Stimulated activated CD4-positive, alpha-beta T cell treated with anti-CD3 and anti-CD28 coated beads, TNF-alpha, amount 100 ng/mL, for 24 hours (primary cell): ENCODE measurements around the gene LAMTOR1.
"Not testable (repeated sequence)": the region's sequence is repeated elsewhere in the genome, so short reads cannot be mapped to it uniquely, and the experiment has no call there.

Source experiments
- DNase-seq, 3 experiments: peaks; one replicate each; pipeline ENCODE4 v3.0.0-alpha.2; 2020; ENCODE audit warnings: low read depth in 3 of 3

The LAMTOR1 gene

DNA sequence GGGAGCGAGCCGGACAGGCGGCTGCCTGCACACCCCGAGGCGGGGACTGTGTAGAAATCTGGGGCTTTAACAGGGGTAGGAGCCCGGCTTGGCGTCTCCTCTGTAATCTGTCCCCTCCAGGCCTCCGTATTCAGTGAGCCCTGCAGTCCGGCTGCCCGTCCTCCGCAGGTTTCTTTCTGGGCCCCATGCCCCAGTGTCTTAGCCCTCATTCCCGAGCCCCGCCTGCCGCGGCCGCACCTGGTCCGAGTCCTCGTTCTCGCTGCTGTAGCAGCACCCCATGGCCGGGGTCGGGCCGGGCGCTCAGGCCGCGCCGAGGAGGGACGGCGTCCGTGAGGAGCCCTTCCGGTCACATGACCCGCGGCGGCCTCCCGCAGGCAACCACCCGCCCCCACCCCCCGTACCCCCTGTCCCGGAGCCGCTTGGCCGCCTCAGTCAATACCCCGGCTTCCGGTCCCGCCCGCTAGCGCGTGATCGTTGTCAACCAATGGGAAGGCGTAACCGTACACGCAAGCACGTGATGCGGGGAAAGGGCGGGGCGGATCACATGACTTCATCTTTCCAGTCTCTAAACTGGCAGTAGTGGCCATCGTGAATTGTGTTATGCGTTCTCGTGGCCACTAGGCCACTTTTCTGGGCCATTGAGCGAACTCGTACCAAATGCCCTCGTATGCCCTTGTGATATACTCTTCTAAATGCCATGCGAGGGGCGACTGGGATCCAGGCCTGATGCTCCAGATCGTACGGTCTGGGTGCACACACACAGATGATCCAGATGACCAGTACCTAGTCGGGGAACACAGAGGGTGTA, at the start of gene LAMTOR1:
Gene LAMTOR1, minus strand, starts transcription at position 352 of the 808 bp plus-strand sequence. Its CDS starts 73 bp downstream, at position 279.
- peak; percentile 97 to 99 (median 98) for DNase-seq

DNA sequence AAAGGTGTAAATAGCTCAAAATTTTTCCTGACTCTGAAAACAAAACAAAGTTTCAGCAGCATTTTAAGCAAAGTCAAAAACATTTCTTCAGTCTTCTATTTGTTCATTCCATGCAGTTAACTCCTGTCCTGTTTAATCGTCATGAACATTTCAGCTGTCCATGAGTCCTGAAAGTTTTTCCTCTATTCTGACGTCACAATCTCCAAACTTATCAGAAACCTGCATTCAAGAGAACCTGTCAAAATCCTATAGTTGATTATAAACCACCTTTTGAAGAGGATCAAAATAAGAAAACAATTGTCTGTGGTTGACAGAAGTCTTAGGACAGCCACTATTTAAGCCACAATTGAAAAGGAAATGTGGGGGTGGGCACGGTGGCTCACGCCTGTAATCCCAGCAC, 47.8 kb upstream of the LAMTOR1 start:
- DNase-seq, result no peak

DNA sequence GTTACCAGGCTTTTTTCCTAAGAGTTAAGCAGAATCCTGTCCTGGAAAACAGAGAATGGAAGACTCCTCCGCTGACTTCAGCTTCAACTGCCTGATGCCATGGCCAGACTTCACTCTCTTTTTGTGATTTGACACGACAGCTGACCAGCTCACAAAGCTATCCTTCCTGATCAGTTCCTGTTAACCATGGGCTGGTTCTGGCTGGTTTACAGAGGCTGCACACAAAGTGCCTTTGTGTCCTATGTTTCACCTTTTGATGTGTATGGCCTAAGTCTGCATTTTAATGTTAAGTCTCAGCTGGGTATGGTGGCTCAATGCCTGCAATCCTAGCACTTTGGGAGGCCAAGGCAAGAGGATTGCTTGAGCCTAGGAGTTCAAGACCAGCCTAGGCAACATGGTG, 43.5 kb upstream of the LAMTOR1 start:
- DNase-seq, result no peak

DNA sequence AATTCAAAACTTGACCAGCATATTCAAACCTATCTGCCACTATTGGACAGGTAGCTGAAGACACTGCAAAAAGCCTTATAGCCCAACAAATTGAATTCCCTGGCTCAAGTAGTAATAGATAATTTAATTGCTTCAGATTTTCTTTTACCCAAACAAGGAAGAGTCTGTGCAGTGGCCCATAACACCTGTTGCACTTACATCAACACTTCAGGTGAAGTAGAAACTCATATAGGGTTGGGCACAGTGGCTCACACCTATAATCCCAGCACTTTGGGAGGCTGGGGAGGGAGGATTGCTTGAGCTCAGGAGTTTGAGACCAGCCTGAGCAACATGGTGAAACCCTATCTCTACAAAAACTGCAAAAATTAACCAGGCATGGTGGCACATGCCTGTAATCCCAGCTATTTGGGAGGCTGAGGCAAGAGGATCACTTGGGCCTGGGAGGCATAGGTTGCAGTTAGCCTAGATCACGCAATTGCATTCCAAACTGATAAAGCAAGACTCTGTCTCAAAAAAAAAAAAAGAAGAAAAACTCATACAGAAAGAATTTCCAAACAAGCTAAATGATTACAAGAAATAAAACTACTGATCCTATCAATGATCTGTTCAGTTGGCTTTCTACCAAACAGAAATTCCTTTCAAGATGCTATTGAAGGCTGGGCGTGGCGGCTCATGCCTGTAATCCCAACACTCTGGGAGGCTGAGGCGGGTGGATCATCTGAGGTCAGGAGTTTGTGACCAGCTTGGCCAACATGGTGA, 41.9 kb upstream of the LAMTOR1 start:
- DNase-seq, result no peak

DNA sequence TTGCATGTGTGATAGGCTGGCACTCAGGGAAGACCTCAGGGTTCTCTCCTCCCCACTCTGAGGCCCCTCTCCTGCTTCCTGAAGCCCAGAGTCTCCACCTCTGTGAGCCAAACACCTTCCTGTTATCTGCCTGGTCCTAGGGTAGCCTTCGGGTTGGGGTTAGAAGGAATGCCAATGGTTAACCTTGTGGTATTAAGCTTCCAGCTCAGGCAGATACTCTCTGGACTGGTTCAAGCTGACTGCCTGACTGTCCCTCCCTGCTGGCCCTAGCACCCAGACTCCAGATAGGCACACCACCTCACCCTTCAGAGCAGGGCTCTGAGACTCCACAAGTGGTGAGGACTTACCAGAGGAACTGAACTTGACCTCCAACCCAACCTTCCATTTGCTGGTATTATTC, 39.4 kb upstream of the LAMTOR1 start:
- not testable (repeated sequence) for DNase-seq

DNA sequence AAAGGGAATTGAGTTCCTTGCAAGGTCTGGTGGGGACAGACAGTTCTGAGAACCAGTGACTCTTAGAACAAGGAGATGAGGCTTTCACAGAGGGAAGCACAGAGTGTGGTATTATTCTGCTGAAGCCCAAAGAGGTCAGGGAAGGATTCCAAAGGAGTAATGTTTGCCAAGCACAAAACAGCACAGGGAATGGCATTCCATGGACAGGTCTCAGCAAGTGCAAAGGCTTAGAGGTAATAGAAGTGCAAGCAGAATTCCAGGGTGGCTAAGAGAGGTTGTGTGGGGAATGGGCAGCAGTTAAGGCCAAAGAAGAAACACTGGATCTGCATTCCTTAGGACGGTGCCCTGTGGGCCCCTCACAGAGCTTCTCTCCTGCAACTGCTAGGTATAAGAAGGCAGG, 39.0 kb upstream of the LAMTOR1 start:
- DNase-seq, result not testable (repeated sequence)

DNA sequence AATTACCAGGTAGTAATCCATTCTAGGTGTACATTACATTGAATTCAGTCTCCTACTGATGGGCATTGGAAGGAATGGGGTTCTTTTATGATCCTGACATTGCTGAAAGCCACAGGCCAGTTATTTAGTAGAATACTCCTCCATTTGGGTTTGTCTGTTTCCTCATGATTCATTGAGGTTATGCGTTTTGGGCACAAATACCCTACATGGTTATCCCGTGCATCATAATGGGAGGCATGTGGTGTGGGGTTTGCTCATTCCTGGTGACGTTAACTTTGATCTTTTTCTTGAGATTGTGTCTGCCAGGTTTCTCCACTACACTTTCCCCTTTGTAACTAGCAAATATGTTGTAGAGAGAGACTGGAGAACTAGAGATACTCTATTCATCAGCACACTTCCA, 38.0 kb upstream of the LAMTOR1 start:
- DNase-seq, result peak in 1 of 3 experiments; percentile 5

DNA sequence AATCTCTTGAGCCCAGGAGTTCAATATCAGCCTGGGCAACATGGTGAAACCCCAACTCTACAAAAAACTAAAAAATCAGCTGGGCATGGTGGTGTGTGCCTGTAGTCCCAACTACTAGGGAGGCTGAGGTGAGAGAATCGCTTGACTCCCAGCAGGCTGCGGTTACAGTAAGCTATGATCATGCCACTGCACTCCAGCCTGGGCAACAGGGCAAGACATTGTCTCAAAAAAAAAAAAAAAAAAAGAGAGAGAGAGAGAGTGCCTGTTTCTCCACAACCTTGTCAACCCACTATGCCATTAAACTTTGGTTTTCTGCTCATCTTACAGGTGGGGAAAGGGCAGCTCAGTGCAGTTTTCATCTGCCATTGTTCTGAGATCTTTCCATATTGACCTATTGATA, 37.6 kb upstream of the LAMTOR1 start:
- DNase-seq, result no peak

DNA sequence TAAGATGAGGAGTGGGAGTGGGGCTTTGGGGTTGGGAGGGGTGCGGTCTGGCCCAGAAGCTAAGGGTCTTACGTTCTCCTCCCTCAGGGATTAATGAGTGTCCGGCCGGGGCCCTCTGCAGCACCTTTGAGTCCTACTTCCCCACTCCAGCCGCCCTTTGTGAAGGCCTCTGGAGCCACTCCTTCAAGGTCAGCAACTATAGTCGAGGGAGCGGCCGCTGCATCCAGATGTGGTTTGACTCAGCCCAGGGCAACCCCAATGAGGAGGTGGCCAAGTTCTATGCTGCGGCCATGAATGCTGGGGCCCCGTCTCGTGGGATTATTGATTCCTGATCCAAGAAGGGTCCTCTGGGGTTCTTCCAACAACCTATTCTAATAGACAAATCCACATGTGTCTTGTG, 36.4 kb upstream of the LAMTOR1 start:
- no peak for DNase-seq

DNA sequence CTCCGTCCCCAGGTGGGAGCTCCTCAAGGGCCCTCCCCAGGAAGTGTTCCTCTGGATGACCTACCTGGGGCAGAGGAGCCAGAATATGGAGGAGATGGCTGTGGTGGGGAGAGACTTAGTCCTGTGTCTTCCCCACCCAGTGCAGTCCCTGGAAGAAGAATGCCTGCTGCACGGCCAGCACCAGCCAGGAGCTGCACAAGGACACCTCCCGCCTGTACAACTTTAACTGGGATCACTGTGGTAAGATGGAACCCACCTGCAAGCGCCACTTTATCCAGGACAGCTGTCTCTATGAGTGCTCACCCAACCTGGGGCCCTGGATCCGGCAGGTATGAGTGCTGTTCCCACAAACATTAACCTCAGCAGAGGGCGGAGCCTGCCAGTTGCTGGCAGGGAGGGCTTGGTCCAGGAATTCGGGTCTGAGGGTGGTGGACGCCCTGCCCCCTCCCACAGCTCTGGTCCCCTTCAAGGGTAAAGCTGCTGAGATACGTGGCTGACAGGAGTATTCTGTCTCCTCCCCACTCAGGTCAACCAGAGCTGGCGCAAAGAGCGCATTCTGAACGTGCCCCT, 35.8 kb upstream of the LAMTOR1 start:
- DNase-seq, result no peak

DNA sequence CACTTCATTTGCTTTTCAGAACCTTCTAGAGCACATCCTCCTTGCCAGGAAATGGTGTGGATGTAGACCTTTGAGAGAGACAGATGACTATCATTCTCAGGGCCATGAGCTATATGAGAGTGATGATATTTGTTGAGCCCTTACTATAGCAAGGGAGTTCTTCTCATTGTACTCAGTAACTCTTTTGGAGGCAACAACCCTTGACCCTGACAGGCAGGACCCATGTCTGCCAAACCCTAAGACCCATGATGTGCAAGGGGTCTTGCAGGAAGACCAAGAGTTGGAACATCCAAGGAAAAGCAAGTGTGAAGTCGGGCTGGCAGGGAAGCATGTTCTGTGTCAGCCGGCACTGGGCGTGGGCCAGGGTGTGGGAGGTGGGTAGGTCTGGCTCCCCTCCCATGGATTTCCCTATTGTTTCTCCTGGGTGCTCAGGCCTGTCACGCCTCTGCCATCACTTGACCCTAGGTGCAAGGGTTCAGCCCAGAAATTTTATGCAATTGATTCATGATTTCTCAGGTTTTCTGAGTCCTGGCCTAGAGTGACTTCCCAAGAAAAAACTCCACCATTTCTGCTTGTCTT, 33.7 kb upstream of the LAMTOR1 start:
- no peak for DNase-seq

DNA sequence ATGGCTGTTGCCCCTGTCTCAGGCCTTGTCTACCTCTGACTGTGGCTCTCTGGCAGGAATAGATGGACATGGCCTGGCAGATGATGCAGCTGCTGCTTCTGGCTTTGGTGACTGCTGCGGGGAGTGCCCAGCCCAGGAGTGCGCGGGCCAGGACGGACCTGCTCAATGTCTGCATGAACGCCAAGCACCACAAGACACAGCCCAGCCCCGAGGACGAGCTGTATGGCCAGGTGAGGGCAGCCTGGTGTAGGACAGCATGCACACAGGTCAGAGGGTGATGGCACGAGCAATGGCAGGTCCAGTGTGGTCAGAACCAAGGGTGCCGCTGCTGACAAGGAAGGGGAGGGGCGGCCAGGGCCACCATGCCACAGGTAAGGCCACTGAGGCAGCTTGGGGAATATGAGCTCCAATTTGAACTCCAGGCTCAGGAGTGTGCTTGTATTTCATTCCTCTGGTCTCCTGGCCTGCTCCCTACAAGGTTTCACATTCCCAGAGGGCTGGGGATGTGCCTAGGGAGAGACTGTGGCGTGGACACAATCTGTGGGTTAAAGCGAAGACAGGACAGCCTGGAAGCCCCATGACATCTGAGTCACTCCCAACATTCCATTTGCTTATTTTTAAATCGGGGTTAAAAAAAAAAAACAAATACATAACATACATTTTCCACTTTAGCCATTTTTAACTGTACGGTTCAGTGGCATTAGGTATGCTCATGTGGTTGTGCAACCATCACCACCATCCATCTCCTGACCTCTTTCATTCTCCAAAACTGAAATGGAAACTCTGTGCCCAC, 33.0 kb upstream of the LAMTOR1 start:
- DNase-seq, result no peak

DNA sequence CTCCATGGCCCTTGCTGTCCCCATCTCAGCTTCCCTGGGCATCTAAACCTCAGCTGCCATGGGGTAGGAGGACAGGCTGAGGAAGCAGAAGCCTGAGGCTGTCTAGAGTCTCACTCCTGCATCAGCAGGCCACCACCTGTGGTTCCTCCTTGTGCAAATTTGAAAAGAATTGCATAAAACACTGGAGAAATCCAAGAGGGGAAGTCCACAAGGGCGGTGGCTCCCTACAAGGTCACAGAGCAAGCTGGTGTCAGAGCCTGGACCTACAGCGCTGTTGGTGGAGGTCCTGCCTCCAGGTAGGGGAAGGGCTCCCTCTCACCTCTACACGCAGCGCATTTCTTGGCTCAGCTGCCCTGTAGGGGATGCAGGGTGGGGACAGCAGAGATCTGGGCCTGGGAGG, 32.4 kb upstream of the LAMTOR1 start, which contains the start of gene FOLR3:
Gene FOLR3, plus strand, starts transcription at position 253 of the 400 bp plus-strand sequence. CDS start 228 bp downstream, outside the sequence.
- not testable (repeated sequence) for DNase-seq

DNA sequence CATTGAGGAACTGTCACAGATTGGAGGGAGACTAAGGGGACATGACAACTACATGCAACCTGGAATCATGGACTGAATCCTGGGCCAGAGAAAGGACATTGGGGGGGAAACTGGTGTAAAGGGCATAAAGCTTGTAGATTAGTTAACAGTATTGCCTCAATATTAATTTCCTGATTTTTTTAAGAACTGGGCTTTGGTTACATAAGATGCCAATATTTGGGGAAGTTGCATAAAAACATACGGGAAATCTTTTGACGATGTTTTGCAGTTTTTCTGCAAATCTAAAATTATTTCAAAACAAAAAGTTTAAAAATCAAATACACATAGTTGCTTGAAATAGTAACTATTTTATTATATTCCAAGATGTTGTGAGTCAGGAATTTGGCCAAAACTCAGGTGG, 29.5 kb upstream of the LAMTOR1 start:
- no peak for DNase-seq

DNA sequence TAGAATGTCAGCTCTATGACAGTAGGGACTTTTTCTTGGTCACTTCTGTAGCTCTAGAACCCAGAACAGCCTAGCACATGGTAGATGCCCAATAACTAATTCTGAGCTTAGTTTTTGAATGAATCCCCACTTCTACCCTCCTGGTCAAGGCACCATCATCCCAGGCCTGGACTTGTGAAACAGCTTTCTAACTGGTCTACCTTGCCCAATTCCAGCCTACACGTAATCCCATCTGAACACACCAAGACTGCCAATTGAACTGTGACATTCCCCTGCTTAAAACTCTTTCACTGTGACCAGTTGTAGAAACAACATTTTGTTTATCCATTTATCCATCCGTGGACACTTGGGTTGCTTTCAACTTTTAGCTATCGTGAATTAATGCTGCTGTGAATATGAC, 26.3 kb upstream of the LAMTOR1 start:
- DNase-seq, result no peak

DNA sequence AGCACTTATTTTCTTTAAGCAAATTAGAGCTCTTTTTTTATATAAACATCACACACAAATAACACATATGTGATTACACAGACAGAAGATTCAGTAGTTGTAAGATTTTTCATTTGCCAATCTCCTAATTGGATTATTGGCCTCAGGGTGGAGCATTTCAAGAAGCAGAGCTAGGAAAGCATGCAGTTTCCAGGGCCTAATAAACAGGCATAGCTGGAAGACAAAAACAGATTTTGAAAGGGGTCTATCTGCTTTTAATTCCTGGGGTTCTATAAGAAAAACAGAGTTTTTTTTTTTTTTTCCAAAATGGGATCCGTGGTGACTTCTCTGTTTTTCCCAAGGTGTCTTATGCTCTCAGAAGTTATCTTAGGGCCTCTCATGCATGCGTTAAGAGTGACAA, 24.8 kb upstream of the LAMTOR1 start:
- no peak for DNase-seq

DNA sequence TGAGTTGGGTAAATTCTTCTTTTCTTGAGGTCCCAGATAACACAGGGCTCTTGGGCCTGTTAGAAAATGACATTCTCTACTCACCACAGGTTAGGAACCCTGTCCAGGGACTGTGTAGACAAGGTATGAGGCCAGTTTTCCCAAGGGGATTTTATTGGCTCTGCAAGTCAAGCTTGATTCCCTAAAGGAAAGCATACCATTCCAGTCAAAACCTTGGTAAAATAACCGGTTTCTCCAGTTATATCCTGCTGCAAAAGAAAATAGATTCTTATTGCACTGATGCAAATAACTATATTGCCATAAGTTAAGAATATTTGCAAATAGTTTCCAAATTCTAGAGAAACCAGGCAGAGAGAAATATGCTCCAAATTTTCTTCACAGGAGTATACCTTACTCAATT, 22.9 kb upstream of the LAMTOR1 start:
- DNase-seq, result no peak

DNA sequence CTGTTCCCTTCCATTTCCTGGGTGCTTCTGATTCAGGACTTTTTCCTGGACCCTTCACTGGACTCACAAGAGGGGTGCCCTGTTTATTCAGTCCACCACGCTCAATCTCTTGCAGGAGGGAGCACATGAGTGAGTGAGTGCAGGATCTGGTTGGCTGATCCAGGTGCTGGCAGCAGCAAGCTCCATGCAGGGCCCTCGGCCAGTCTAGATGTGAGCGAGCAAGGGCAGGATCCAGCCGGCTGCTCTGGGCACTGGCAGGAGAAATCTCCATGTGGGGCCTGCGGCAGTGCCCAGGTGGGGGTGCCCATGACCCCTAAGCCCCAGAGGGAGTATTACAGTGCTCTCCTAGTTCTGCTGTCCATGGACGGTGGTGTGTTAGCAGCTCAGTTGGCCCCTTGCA, 20.9 kb upstream of the LAMTOR1 start:
- no peak for DNase-seq

DNA sequence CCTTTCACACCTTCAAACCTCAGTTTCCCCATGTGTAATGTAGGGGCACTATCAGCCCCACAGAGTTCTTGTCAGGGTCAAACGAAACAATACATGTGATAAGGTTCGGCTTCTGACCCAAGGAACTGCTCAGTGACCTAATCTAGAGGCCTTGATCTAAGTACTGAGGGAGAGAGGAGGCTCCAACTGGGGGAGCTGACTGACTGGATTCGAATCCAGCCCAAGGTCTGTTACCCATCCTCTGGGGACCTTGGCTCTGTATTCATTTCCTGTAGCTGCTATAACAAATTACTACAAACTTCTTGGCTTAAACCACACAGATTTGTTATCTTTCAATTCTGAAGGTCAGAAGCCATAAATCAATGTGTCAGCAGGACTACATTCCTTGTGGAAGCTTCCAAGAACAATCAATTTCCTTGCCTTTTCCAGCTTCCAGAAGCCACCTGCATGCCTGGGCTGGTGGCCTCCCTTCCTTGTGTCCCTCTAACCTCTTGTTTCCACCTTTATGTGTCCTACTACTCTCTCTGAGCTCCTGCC, 20.1 kb upstream of the LAMTOR1 start:
- no peak for DNase-seq

DNA sequence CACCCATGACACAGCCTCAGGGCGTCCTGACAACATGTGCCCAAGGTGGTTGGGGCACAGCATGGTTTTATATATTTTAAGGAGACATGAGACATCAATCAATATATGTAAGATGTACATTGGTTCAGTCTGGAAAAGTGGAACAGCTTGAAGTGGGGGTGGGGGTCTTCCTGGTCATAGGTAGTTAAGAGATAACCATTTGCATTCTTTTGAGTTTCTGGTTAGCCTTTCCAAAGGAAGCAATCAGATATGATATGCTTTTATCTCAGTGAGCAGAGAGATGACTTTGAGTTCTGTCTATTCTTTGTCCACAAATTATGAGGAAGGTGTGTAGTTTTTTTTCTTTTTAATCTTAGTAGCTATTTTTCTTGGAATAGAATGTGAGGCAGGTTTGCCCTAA, 19.5 kb upstream of the LAMTOR1 start:
- no peak for DNase-seq

DNA sequence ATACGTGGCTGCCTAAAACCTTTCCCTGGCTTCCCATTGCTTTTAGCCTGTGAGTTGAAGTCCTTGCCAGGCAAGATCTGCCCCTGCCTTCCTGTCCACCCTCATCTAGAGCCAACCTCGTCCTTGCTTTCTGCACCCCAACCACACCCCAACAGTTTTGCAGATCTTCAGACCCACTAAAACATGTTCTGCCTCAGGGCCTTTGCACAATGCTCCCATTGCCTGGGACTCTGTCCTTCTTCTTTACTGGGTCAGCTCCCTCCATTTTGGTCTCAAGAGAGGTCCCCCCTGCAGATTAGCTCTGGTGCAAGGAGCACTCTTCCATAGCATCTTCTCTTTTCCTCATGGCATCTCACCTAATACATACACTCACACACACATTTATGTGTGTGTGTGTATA, 17.8 kb upstream of the LAMTOR1 start:
- DNase-seq, result no peak
